GM23338 (cell line): ENCODE results near the gene GNAT2. TPM values are rescaled to one million over a fixed set of nuclear protein-coding genes. Genes with fewer than 3 reads are reported as not detected.

ENCODE experiments used
- ATAC-seq: fragments of 200-7000 bp; cut with Tn5 transposase; 3 replicates; pipeline ENCODE4 v1.9.1; 2020
- DNase-seq: peaks from one replicate; pipeline ENCODE4 v3.0.0-alpha.2; 2015; ENCODE audit warnings: low spot score
- H2AFZ ChIP-seq: fragments of 200-600 bp; sonication (generic); 2 replicates; pipeline ENCODE4 v1.8.0; 2016; ENCODE audit warnings: antibody characterized with exemption, mild to moderate bottlenecking, moderate library complexity
- H3F3A ChIP-seq: fragments of 200-600 bp; sonication (generic); replicated peaks from 2 replicates; pipeline ENCODE4 v1.8.0; 2017; ENCODE audit warnings: antibody characterized with exemption, mixed run types, low read depth
- H3K27ac ChIP-seq: fragments of 200-600 bp; sonication (generic); 2 replicates; pipeline ENCODE4 v1.6.1; 2016; ENCODE audit warnings: low read depth
- H3K27me3 ChIP-seq: fragments of 200-600 bp; sonication (generic); 2 replicates; pipeline ENCODE4 v1.8.0; 2016; ENCODE audit warnings: mild to moderate bottlenecking, mixed run types, moderate library complexity; ENCODE audit not compliant: insufficient read depth
- H3K36me3 ChIP-seq: fragments of 200-600 bp; sonication (generic); 2 replicates; pipeline ENCODE4 v1.8.0; 2016; ENCODE audit warnings: mild to moderate bottlenecking; ENCODE audit not compliant: insufficient read depth
- H3K4me1 ChIP-seq: fragments of 200-600 bp; sonication (generic); 2 replicates; pipeline ENCODE4 v1.8.0; 2016; ENCODE audit warnings: mild to moderate bottlenecking, moderate library complexity; ENCODE audit not compliant: insufficient read depth
- H3K4me2 ChIP-seq: fragments of 200-600 bp; sonication (generic); 2 replicates; pipeline ENCODE4 v1.7.1; 2017; ENCODE audit warnings: mixed run types
- H3K4me3 ChIP-seq: fragments of 200-600 bp; sonication (generic); 2 replicates; pipeline ENCODE4 v1.6.1; 2016; ENCODE audit warnings: mixed run types
- H3K79me2 ChIP-seq: fragments of 200-600 bp; sonication (generic); replicated peaks from 2 replicates; pipeline ENCODE4 v1.8.0; 2017; ENCODE audit warnings: mild to moderate bottlenecking; ENCODE audit not compliant: insufficient read depth
- H3K9me2 ChIP-seq: fragments of 200-600 bp; sonication (generic); 2 replicates; pipeline ENCODE4 v1.8.0; 2017; ENCODE audit not compliant: insufficient read depth
- H4K20me1 ChIP-seq: fragments of 200-600 bp; sonication (generic); replicated peaks from 2 replicates; pipeline ENCODE4 v1.8.0; 2017; ENCODE audit warnings: mild to moderate bottlenecking; ENCODE audit not compliant: insufficient read depth
- H3K27ac Mint-ChIP-seq: 2 replicates; pipeline ENCODE4 v1.8.0; 2020; ENCODE audit warnings: inconsistent platforms, mild to moderate bottlenecking, moderate library complexity, mixed read lengths
- H3K27me3 Mint-ChIP-seq: 3 replicates; pipeline ENCODE4 v1.8.0; 2022; ENCODE audit warnings: low read depth, mild to moderate bottlenecking, moderate library complexity, mixed read lengths, inconsistent platforms; ENCODE audit not compliant: insufficient read depth, poor library complexity
- H3K36me3 Mint-ChIP-seq: 3 replicates; pipeline ENCODE4 v1.8.0; 2021; ENCODE audit warnings: low read depth, mild to moderate bottlenecking, inconsistent platforms, moderate library complexity, mixed read lengths
- H3K4me1 Mint-ChIP-seq: 3 replicates; pipeline ENCODE4 v1.8.0; 2020; ENCODE audit warnings: mild to moderate bottlenecking, inconsistent platforms, mixed read lengths
- H3K4me3 Mint-ChIP-seq: 3 replicates; pipeline ENCODE4 v1.8.0; 2021; ENCODE audit warnings: moderate library complexity, mild to moderate bottlenecking, inconsistent platforms, mixed read lengths
- H3K9me3 Mint-ChIP-seq: 3 replicates; pipeline ENCODE4 v1.8.0; 2020; ENCODE audit warnings: moderate library complexity, mild to moderate bottlenecking, inconsistent platforms, mixed read lengths
- EZH2 ChIP-seq: fragments of 200-600 bp; sonication (generic); IDR thresholded peaks from one replicate; pipeline ENCODE4 v1.8.0; 2017; ENCODE audit warnings: antibody characterized with exemption, mild to moderate bottlenecking, low read depth; ENCODE audit not compliant: unreplicated experiment
- JUNB ChIP-seq: IDR thresholded peaks from one replicate; pipeline ENCODE4 v1.6.1; 2016; ENCODE audit warnings: antibody characterized with exemption; ENCODE audit not compliant: unreplicated experiment
- POLR2AphosphoS5 ChIP-seq: IDR thresholded peaks from 2 replicates; pipeline ENCODE4 v1.6.1; 2016; ENCODE audit warnings: antibody characterized with exemption, low read depth
- REST ChIP-seq: IDR thresholded peaks from one replicate; pipeline ENCODE4 v1.6.1; 2018; ENCODE audit warnings: antibody characterized with exemption; ENCODE audit not compliant: unreplicated experiment
- STAT1 ChIP-seq: IDR thresholded peaks from one replicate; pipeline ENCODE4 v1.6.1; 2016; ENCODE audit warnings: antibody characterized with exemption; ENCODE audit not compliant: unreplicated experiment
- ZNF331 ChIP-seq: fragments of 250-450 bp; sonication (Bioruptor Pico); IDR thresholded peaks from 2 replicates; pipeline ENCODE4 v1.5.0; 2020; ENCODE audit warnings: low read depth, mild to moderate bottlenecking, moderate library complexity
- ZNF462 ChIP-seq: fragments of 250-450 bp; sonication (Bioruptor Pico); IDR thresholded peaks from 2 replicates; pipeline ENCODE4 v1.5.0; 2020; ENCODE audit warnings: mild to moderate bottlenecking, moderate library complexity
- polyA plus RNA-seq: library from polyadenylated mRNA; unstranded; fragments of >200 nt; fragmentation: Nextera tagmentation; extraction: Ambion mirVana; gene quantifications from 2 replicates; pipeline ENCODE4 v1.2.1, GENCODE V29; 2016
- total RNA-seq: library from RNA; depleted of rRNA; stranded (reverse); fragments of >200 nt; shearing (Covaris generic); gene quantifications from 2 replicates; pipeline ENCODE4 v1.2.3, GENCODE V29; 2014

GNAT2 gene
- total and polyA plus RNA-seq, 2 experiments from 2014 or later: 0.21 TPM; not detected in 1

- no peaks in the 10 kb centered on the region for H3K27me3 ChIP-seq
- no peaks in the 10 kb centered on the region; the same call in 1 of the 2 replicates for H3F3A ChIP-seq
- no peak for DNase-seq
- no peak overlapping the region for H3K4me2 ChIP-seq
- H3K36me3 ChIP-seq: no peaks in the 10 kb centered on the region
- H3K36me3 Mint-ChIP-seq: no peaks in the 10 kb centered on the region
- no peaks in the 10 kb centered on the region for H3K27me3 Mint-ChIP-seq
- peaks cover 33% of the 10 kb centered on the region for H3K4me1 Mint-ChIP-seq
- TF ChIP-seq ZNF331 (CRISPR knock-in tag): no peak
- TF ChIP-seq JUNB: no peak
- TF ChIP-seq REST: no peak
- H4K20me1 ChIP-seq: peaks cover 9% of the 10 kb centered on the region; the same call in 1 of the 2 replicates
- peaks cover 95% of the 10 kb centered on the region for H3K79me2 ChIP-seq
- H3K9me3 Mint-ChIP-seq: no peaks in the 10 kb centered on the region
- H3K27ac ChIP-seq: no peak overlapping the region
- H3K4me3 Mint-ChIP-seq: no peak overlapping the region
- H3K9me2 ChIP-seq: no peaks in the 10 kb centered on the region
- H3K4me1 ChIP-seq: peaks cover 42% of the 10 kb centered on the region
- ATAC-seq: no peak
- no peak overlapping the region for H3K4me3 ChIP-seq
- no peak overlapping the region for H2AFZ ChIP-seq
- H3K27ac Mint-ChIP-seq: no peak overlapping the region
Measured at GRCh38 chr1:109566982-109567381, 52.4 kb downstream of the GNAT2 start.

- Histone ChIP-seq H3K79me2 (peaks cover 95% of the 10 kb centered on the region), H2AFZ (no peak overlapping the region), H3K9me2 (no peaks in the 10 kb centered on the region), H3K36me3 (no peaks in the 10 kb centered on the region), H3K4me2 (peak overlapping the region; percentile 64), H3K4me1 (peaks cover 44% of the 10 kb centered on the region), H3K27me3 (no peaks in the 10 kb centered on the region), H3F3A (no peaks in the 10 kb centered on the region; the same call in 1 of the 2 replicates), H4K20me1 (no peaks in the 10 kb centered on the region; the same call in 1 of the 2 replicates), H3K27ac (peak overlapping the region; percentile 94), H3K4me3 (no peak overlapping the region)
- Mint-ChIP-seq H3K4me3 (no peak overlapping the region), H3K36me3 (no peaks in the 10 kb centered on the region), H3K27ac (peak overlapping the region; percentile 6; the same call in 1 of the 2 replicates), H3K4me1 (peaks cover 43% of the 10 kb centered on the region), H3K27me3 (no peaks in the 10 kb centered on the region), H3K9me3 (no peaks in the 10 kb centered on the region)
- TF ChIP-seq EZH2 (no peak), STAT1 (no peak), ZNF462 (CRISPR knock-in tag) (no peak), POLR2AphosphoS5 (no peak)
- no peak for DNase-seq
- no peak for ATAC-seq
Measured at GRCh38 chr1:109565241-109565640, 54.2 kb downstream of the GNAT2 start.
